Measurements from ENCODE around the gene RSRC1.

GRCh38 chr3:158506456-158506855 lies 396.6 kb downstream of the RSRC1 start:
- TF ChIP-seq TCF7L2 (IDR thresholded peaks at IDR 0.05; ENCODE audit: low read depth, low read length): no peak
- no peak for TF ChIP-seq CTCF (IDR thresholded peaks at IDR 0.05)
- no peak for TF ChIP-seq POLR2AphosphoS5 (IDR thresholded peaks at IDR 0.05; ENCODE audit: low read depth, low read length)
